ENCODE data around the gene ANKFY1. TPM values are rescaled to one million over a fixed set of nuclear protein-coding genes. Genes with fewer than 3 reads are reported as not detected.

Gene ANKFY1
- total RNA-seq, 1 experiment from 2014 or later = 38.9 TPM

- no peaks in the 10 kb centered on the region for H3K9me3 ChIP-seq (ENCODE audit: control insufficient read depth in 1 of 2, insufficient read depth in 1 of 2, low read depth in 1 of 2, low read length in 2 of 2)
- H3K27me3 ChIP-seq (ENCODE audit: insufficient read depth, low read length) = no peaks in the 10 kb centered on the region
- no peak overlapping the region for H3K27ac ChIP-seq (ENCODE audit: low read depth, low read length)
- no peak overlapping the region for H2AFZ ChIP-seq (ENCODE audit: low read depth, low read length, poor library complexity, severe bottlenecking)
- ATAC-seq = peak; percentile 61
- peaks cover 94% of the 10 kb centered on the region for H3K79me2 ChIP-seq (ENCODE audit: insufficient read depth, low read length)
- intact Hi-C loops (cut with micrococcal nuclease) = no loop called here
- no peaks in the 10 kb centered on the region; a peak in 1 of 4 replicates for H3K36me3 ChIP-seq (ENCODE audit: control insufficient read depth in 1 of 2, insufficient read depth in 2 of 2, low read length in 2 of 2)
- peak in 2 of 3 experiments; percentile 54 to 68; a peak in 4 of 6 replicates for TF ChIP-seq CTCF (IDR thresholded peaks at IDR 0.05 in 2 of 3, conservative IDR thresholded peaks at IDR 0.05 in 1 of 3; ENCODE audit: borderline replicate concordance in 1 of 3, insufficient read depth in 1 of 3, low read depth in 2 of 3, low read length in 2 of 3)
- TF ChIP-seq TCF7L2 (IDR thresholded peaks at IDR 0.05; ENCODE audit: borderline replicate concordance, extremely low read depth, insufficient read depth, insufficient read length) = no peak
- TF ChIP-seq YY1 (IDR thresholded peaks at IDR 0.05; ENCODE audit: extremely low read depth, insufficient replicate concordance, low read depth, low read length) = no peak
- DNase-seq (ENCODE audit: low read depth, low spot score) = no peak
- H3K9ac ChIP-seq (ENCODE audit: low read length) = no peak overlapping the region
- H3K9me2 ChIP-seq (ENCODE audit: insufficient read depth) = no peaks in the 10 kb centered on the region
- H3K4me1 ChIP-seq (ENCODE audit: control insufficient read depth in 1 of 2, insufficient read depth in 2 of 2, low read length in 2 of 2) = peaks cover 20 to 27% of the 10 kb centered on the region in 2 experiments
- RAD21 ChIA-PET (ENCODE audit: low non-redundant PET in 1 of 2, low total read pairs in 2 of 2, uncharacterized antibody in 2 of 2, unreplicated experiment in 2 of 2) = no interaction called here
- peak overlapping the region; percentile 13; the same call in 1 of the 2 replicates for H3K4me2 ChIP-seq (ENCODE audit: low read length)
- POLR2A ChIA-PET = no interaction called here
- H3K4me3 ChIP-seq (replicated peaks in 1 of 2; ENCODE audit: low read depth in 1 of 2, low read length in 2 of 2) = no peak overlapping the region
- no TSS peak for BruUV-seq (replicated peaks)
- CTCF ChIA-PET = interaction anchor here (0.6 to 5.1 kb wide), 8 partner anchors 9 to 37 kb away, joined by 3 to 35 read pairs (median 5); partner anchors contain the start of gene ANKFY1
- peaks cover 13% of the 10 kb centered on the region; the same call in 1 of the 2 replicates for H4K20me1 ChIP-seq (ENCODE audit: insufficient read depth)
These were observed 14.2 kb downstream of the ANKFY1 start for GRCh38 chr17:4249452-4250029.

All from HCT116 (cell line).